SK-N-SH treated with all-trans-retinoic acid at 6 μM for 48 hours (cell line): Measurements from ENCODE around the gene MUC2.

Source experiments
- ATAC-seq: fragments of 200-7000 bp; cut with Tn5 transposase; 3 replicates; pipeline ENCODE4 v1.9.1; 2020; ENCODE audit warnings: mild to moderate bottlenecking, moderate library complexity
- ARNTL ChIP-seq: fragments of 450-650 bp; formaldehyde crosslinking; IDR thresholded peaks from 2 replicates; pipeline ENCODE4 v1.5.0; 2020; ENCODE audit warnings: low read depth, mild to moderate bottlenecking, moderate library complexity, borderline replicate concordance
- BACH2 ChIP-seq: fragments of 250-450 bp; sonication (Bioruptor Pico); IDR thresholded peaks from 2 replicates; pipeline ENCODE4 v1.9.0; 2021; ENCODE audit warnings: mild to moderate bottlenecking, borderline replicate concordance
- ESRRG ChIP-seq: fragments of 250-450 bp; sonication (Bioruptor Pico); IDR thresholded peaks from 2 replicates; pipeline ENCODE4 v1.6.1; 2021; ENCODE audit warnings: mild to moderate bottlenecking
- GLIS3 ChIP-seq: fragments of 250-450 bp; sonication (Bioruptor Pico); IDR thresholded peaks from 2 replicates; pipeline ENCODE4 v1.5.0; 2020; ENCODE audit warnings: mild to moderate bottlenecking, moderate library complexity
- ISL1 ChIP-seq: fragments of 250-450 bp; sonication (Bioruptor Pico); IDR thresholded peaks from 2 replicates; pipeline ENCODE4 v2.1.2; 2022; ENCODE audit warnings: mild to moderate bottlenecking, moderate library complexity
- OSR1 ChIP-seq: fragments of 250-450 bp; sonication (Bioruptor Pico); IDR thresholded peaks from 2 replicates; pipeline ENCODE4 v1.8.0; 2022; ENCODE audit warnings: moderate library complexity, mild to moderate bottlenecking, inconsistent platforms
- RARB ChIP-seq: fragments of 250-450 bp; sonication (Bioruptor Pico); IDR thresholded peaks from 2 replicates; pipeline ENCODE4 v1.8.0; 2021; ENCODE audit warnings: mild to moderate bottlenecking, moderate library complexity
- SNAI2 ChIP-seq: fragments of 250-450 bp; sonication (Bioruptor Pico); IDR thresholded peaks from 2 replicates; pipeline ENCODE4 v1.5.0; 2020; ENCODE audit warnings: mild to moderate bottlenecking, moderate library complexity
- TCF4 ChIP-seq: fragments of 250-450 bp; sonication (Bioruptor Pico); IDR thresholded peaks from 2 replicates; pipeline ENCODE4 v1.8.0; 2021; ENCODE audit warnings: mild to moderate bottlenecking, moderate library complexity, borderline replicate concordance
- ZC3H10 ChIP-seq: fragments of 250-450 bp; sonication (Bioruptor Pico); IDR thresholded peaks from 2 replicates; pipeline ENCODE4 v1.5.1; 2021; ENCODE audit warnings: mild to moderate bottlenecking, moderate library complexity
- ZFP3 ChIP-seq: fragments of 250-450 bp; sonication (Bioruptor Pico); IDR thresholded peaks from 2 replicates; pipeline ENCODE4 v1.5.0; 2020; ENCODE audit warnings: mild to moderate bottlenecking, moderate library complexity
- ZFP30 ChIP-seq: fragments of 450-650 bp; formaldehyde crosslinking; IDR thresholded peaks from 2 replicates; pipeline ENCODE4 v1.5.0; 2022; ENCODE audit warnings: mild to moderate bottlenecking, moderate library complexity
- ZNF565 ChIP-seq: fragments of 450-650 bp; formaldehyde crosslinking; conservative IDR thresholded peaks from 2 replicates; pipeline ENCODE4 v1.5.0; 2020; ENCODE audit warnings: low read depth, mild to moderate bottlenecking, moderate library complexity
- ZNF70 ChIP-seq: fragments of 450-650 bp; formaldehyde crosslinking; IDR thresholded peaks from 2 replicates; pipeline ENCODE4 v1.5.0; 2020; ENCODE audit warnings: mild to moderate bottlenecking, moderate library complexity
- ZNF8 ChIP-seq: fragments of 450-650 bp; formaldehyde crosslinking; IDR thresholded peaks from 2 replicates; pipeline ENCODE4 v1.5.0; 2020; ENCODE audit warnings: mild to moderate bottlenecking, moderate library complexity
- TF ChIP-seq, protein P1 (sequence below): fragments of 250-450 bp; sonication (Bioruptor Pico); IDR thresholded peaks from 2 replicates; pipeline ENCODE4 v1.8.0; 2021; ENCODE audit warnings: low read depth, mild to moderate bottlenecking, moderate library complexity, borderline replicate concordance
- TF ChIP-seq, protein P2 (sequence below): fragments of 250-450 bp; sonication (Bioruptor Pico); IDR thresholded peaks from 2 replicates; pipeline ENCODE4 v1.8.0; 2020; ENCODE audit warnings: mild to moderate bottlenecking, moderate library complexity, borderline replicate concordance
- TF ChIP-seq, protein P3 (sequence below): fragments of 250-450 bp; sonication (Bioruptor Pico); IDR thresholded peaks from 2 replicates; pipeline ENCODE4 v1.5.1; 2020; ENCODE audit warnings: low read depth, mild to moderate bottlenecking, moderate library complexity
- TF ChIP-seq, protein P4 (sequence below): fragments of 250-450 bp; sonication (Bioruptor Pico); IDR thresholded peaks from 2 replicates; pipeline ENCODE4 v1.5.0; 2020; ENCODE audit warnings: mild to moderate bottlenecking, moderate library complexity
- TF ChIP-seq, protein P5 (sequence below): fragments of 250-450 bp; sonication (Bioruptor Pico); IDR thresholded peaks from 2 replicates; pipeline ENCODE4 v1.5.1; 2021; ENCODE audit warnings: mild to moderate bottlenecking, moderate library complexity

MUC2 gene

GRCh38 chr11:1069740-1070139 is 4.9 kb upstream of the MUC2 start (continued):
- TF ChIP-seq, protein P1, sequence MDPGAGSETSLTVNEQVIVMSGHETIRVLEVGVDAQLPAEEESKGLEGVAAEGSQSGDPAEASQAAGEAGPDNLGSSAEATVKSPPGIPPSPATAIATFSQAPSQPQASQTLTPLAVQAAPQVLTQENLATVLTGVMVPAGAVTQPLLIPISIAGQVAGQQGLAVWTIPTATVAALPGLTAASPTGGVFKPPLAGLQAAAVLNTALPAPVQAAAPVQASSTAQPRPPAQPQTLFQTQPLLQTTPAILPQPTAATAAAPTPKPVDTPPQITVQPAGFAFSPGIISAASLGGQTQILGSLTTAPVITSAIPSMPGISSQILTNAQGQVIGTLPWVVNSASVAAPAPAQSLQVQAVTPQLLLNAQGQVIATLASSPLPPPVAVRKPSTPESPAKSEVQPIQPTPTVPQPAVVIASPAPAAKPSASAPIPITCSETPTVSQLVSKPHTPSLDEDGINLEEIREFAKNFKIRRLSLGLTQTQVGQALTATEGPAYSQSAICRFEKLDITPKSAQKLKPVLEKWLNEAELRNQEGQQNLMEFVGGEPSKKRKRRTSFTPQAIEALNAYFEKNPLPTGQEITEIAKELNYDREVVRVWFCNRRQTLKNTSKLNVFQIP (CRISPR knock-in tag): no peak
- TF ChIP-seq BACH2 (CRISPR knock-in tag): no peak

- TF ChIP-seq, protein P2, sequence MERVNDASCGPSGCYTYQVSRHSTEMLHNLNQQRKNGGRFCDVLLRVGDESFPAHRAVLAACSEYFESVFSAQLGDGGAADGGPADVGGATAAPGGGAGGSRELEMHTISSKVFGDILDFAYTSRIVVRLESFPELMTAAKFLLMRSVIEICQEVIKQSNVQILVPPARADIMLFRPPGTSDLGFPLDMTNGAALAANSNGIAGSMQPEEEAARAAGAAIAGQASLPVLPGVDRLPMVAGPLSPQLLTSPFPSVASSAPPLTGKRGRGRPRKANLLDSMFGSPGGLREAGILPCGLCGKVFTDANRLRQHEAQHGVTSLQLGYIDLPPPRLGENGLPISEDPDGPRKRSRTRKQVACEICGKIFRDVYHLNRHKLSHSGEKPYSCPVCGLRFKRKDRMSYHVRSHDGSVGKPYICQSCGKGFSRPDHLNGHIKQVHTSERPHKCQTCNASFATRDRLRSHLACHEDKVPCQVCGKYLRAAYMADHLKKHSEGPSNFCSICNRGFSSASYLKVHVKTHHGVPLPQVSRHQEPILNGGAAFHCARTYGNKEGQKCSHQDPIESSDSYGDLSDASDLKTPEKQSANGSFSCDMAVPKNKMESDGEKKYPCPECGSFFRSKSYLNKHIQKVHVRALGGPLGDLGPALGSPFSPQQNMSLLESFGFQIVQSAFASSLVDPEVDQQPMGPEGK (CRISPR knock-in tag): no peak
- no peak for TF ChIP-seq GLIS3
- TF ChIP-seq BACH2 (CRISPR knock-in tag): no peak
- no peak for TF ChIP-seq RARB
- no peak for TF ChIP-seq ZNF70 (CRISPR knock-in tag)
- TF ChIP-seq, all 23 proteins: peak for 0
- no peak for ATAC-seq
These were observed 3.8 kb upstream of the MUC2 start for GRCh38 chr11:1070594-1071462.

- TF ChIP-seq ZNF8 (CRISPR knock-in tag) (no peak), SNAI2 (CRISPR knock-in tag) (no peak), ZNF565 (CRISPR knock-in tag) (no peak), ZC3H10 (no peak), ESRRG (CRISPR knock-in tag) (no peak), ARNTL (CRISPR knock-in tag) (no peak), ZNF70 (CRISPR knock-in tag) (no peak), GLIS3 (no peak), TCF4 (no peak), BACH2 (CRISPR knock-in tag) (no peak), ISL1 (no peak), OSR1 (CRISPR knock-in tag) (no peak), ZFP30 (no peak), ZFP3 (CRISPR knock-in tag) (no peak)
- TF ChIP-seq, protein P1 (CRISPR knock-in tag): no peak
- TF ChIP-seq, protein P2 (CRISPR knock-in tag): no peak
- TF ChIP-seq, protein P3, sequence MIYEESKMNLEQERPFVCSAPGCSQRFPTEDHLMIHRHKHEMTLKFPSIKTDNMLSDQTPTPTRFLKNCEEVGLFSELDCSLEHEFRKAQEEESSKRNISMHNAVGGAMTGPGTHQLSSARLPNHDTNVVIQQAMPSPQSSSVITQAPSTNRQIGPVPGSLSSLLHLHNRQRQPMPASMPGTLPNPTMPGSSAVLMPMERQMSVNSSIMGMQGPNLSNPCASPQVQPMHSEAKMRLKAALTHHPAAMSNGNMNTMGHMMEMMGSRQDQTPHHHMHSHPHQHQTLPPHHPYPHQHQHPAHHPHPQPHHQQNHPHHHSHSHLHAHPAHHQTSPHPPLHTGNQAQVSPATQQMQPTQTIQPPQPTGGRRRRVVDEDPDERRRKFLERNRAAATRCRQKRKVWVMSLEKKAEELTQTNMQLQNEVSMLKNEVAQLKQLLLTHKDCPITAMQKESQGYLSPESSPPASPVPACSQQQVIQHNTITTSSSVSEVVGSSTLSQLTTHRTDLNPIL (CRISPR knock-in tag): no peak
- TF ChIP-seq, protein P4, sequence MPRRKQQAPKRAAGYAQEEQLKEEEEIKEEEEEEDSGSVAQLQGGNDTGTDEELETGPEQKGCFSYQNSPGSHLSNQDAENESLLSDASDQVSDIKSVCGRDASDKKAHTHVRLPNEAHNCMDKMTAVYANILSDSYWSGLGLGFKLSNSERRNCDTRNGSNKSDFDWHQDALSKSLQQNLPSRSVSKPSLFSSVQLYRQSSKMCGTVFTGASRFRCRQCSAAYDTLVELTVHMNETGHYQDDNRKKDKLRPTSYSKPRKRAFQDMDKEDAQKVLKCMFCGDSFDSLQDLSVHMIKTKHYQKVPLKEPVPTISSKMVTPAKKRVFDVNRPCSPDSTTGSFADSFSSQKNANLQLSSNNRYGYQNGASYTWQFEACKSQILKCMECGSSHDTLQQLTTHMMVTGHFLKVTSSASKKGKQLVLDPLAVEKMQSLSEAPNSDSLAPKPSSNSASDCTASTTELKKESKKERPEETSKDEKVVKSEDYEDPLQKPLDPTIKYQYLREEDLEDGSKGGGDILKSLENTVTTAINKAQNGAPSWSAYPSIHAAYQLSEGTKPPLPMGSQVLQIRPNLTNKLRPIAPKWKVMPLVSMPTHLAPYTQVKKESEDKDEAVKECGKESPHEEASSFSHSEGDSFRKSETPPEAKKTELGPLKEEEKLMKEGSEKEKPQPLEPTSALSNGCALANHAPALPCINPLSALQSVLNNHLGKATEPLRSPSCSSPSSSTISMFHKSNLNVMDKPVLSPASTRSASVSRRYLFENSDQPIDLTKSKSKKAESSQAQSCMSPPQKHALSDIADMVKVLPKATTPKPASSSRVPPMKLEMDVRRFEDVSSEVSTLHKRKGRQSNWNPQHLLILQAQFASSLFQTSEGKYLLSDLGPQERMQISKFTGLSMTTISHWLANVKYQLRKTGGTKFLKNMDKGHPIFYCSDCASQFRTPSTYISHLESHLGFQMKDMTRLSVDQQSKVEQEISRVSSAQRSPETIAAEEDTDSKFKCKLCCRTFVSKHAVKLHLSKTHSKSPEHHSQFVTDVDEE: no peak
- TF ChIP-seq, protein P5, sequence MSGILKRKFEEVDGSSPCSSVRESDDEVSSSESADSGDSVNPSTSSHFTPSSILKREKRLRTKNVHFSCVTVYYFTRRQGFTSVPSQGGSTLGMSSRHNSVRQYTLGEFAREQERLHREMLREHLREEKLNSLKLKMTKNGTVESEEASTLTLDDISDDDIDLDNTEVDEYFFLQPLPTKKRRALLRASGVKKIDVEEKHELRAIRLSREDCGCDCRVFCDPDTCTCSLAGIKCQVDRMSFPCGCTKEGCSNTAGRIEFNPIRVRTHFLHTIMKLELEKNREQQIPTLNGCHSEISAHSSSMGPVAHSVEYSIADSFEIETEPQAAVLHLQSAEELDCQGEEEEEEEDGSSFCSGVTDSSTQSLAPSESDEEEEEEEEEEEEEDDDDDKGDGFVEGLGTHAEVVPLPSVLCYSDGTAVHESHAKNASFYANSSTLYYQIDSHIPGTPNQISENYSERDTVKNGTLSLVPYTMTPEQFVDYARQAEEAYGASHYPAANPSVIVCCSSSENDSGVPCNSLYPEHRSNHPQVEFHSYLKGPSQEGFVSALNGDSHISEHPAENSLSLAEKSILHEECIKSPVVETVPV: no peak
- ATAC-seq: no peak
These were observed 3.0 kb upstream of the MUC2 start for GRCh38 chr11:1071571-1072115.
